K562 (cell line): ENCODE results near the gene CAPZA1. TPM values are rescaled to one million over a fixed set of nuclear protein-coding genes. Genes with fewer than 3 reads are reported as not detected.

Source experiments
- ATAC-seq: fragments of 200-7000 bp; cut with Tn5 transposase; 3 replicates; pipeline ENCODE4 v1.9.1; 2020; ENCODE audit warnings: moderate library complexity
- BruUV-seq: library from RNA; stranded (reverse); fragments of 400-500 nt; replicated peaks from 2 replicates; lab custom pipeline; 2021; lab: Mats Ljungman, UMichigan
- CTCF ChIA-PET: fragments of 300-600 bp; formaldehyde crosslinking; extraction: SDS; loops from one replicate; lab custom pipeline; 2021; ENCODE audit warnings: low intra/inter-chr PET ratio; lab: Yijun Ruan, JAX
- POLR2A ChIA-PET: fragments of 300-600, 350-650 bp; sonication (Branson Sonifier 250); formaldehyde crosslinking; extraction: SDS; loops from one replicate; lab custom pipeline; 2021; ENCODE audit warnings: antibody characterized with exemption, inconsistent platforms; lab: Yijun Ruan, JAX
- DNase-seq, 4 experiments: peaks; one replicate each; pipeline versions ENCODE4 v3.0.0 to v3.0.0-alpha.2; 2011 to 2018; ENCODE audit warnings: low spot score in 3 of 4, mixed read lengths in 3 of 4; ENCODE audit errors: extremely low read depth in 1 of 4
- FAIRE-seq: peaks from 2 replicates; lab custom pipeline; 2011; peaks lifted over from hg19 to GRCh38; lab: Jason Lieb, UNC
- H2AFZ ChIP-seq: 2 replicates; pipeline ENCODE4 v1.6.0; 2011; ENCODE audit warnings: low read depth, low read length, control low read depth, inconsistent platforms
- H3K27ac ChIP-seq: fragments of 200-600 bp; 3 replicates; pipeline ENCODE4 v1.8.0; 2011; ENCODE audit warnings: low read depth, mild to moderate bottlenecking, control low read depth, inconsistent platforms, low read length, moderate library complexity, mixed read lengths; ENCODE audit errors: extremely low read depth
- H3K27me3 ChIP-seq, 2 experiments: fragments of 300-600 bp in 1 of 2; 2 replicates in 1 of 2; 3 replicates in 1 of 2; pipeline versions ENCODE4 v1.6.0 to v1.8.0; 2011; ENCODE audit warnings: inconsistent platforms in 2 of 2, low read length in 2 of 2, mild to moderate bottlenecking in 1 of 2, mixed read lengths in 1 of 2, moderate library complexity in 1 of 2; ENCODE audit not compliant: control insufficient read depth in 2 of 2, insufficient read depth in 2 of 2
- H3K36me3 ChIP-seq: fragments of 300-600 bp; 3 replicates; pipeline ENCODE4 v1.8.0; 2011; ENCODE audit warnings: mild to moderate bottlenecking, low read length, inconsistent platforms; ENCODE audit not compliant: control insufficient read depth, insufficient read depth
- H3K4me1 ChIP-seq, 2 experiments: fragments of 200-600 bp in 1 of 2; replicated peaks in 1 of 2; 2 replicates in 1 of 2; 3 replicates in 1 of 2; pipeline versions ENCODE4 v1.5.1 to v1.8.0; 2011; ENCODE audit warnings: inconsistent platforms in 2 of 2, low read length in 2 of 2, mild to moderate bottlenecking in 1 of 2, mixed read lengths in 1 of 2, moderate library complexity in 1 of 2; ENCODE audit not compliant: control insufficient read depth in 2 of 2, insufficient read depth in 2 of 2
- H3K4me2 ChIP-seq: 2 replicates; pipeline ENCODE4 v1.6.1; 2011; ENCODE audit warnings: low read length, control low read depth, inconsistent platforms, mixed read lengths; ENCODE audit not compliant: insufficient read depth
- H3K4me3 ChIP-seq: fragments of 200-600 bp; sonication (generic), shearing (Covaris generic); 2 replicates; pipeline ENCODE4 v1.5.1; 2016; ENCODE audit warnings: control low read depth, inconsistent platforms
- H3K79me2 ChIP-seq: fragments of 200-600 bp; 3 replicates; pipeline ENCODE4 v1.8.0; 2011; ENCODE audit warnings: low read length, inconsistent platforms; ENCODE audit not compliant: control insufficient read depth, insufficient read depth
- H3K9ac ChIP-seq, 2 experiments: 2 replicates each; pipeline versions ENCODE4 v1.6.0 to v1.6.1; 2011; ENCODE audit warnings: low read depth in 2 of 2, low read length in 2 of 2, control low read depth in 1 of 2, inconsistent platforms in 1 of 2, mild to moderate bottlenecking in 1 of 2, mixed read lengths in 1 of 2; ENCODE audit not compliant: insufficient read depth in 1 of 2
- H3K9me1 ChIP-seq: one replicate; pipeline ENCODE4 v1.6.0; 2011; ENCODE audit warnings: inconsistent platforms, mild to moderate bottlenecking, low read length, moderate library complexity; ENCODE audit not compliant: control insufficient read depth, insufficient read depth
- H3K9me3 ChIP-seq: replicated peaks from 2 replicates; pipeline ENCODE4 v1.5.1; 2011; ENCODE audit warnings: low read depth, low read length, inconsistent platforms; ENCODE audit not compliant: control insufficient read depth, insufficient read depth
- H4K20me1 ChIP-seq: replicated peaks from 2 replicates; pipeline ENCODE4 v1.6.1; 2011; ENCODE audit warnings: low read length, inconsistent platforms, mixed read lengths; ENCODE audit not compliant: control insufficient read depth, insufficient read depth
- BRD4 ChIP-seq: fragments of 200-600 bp; sonication (generic); IDR thresholded peaks from 2 replicates; pipeline ENCODE4 v1.6.1; 2017; ENCODE audit warnings: inconsistent platforms
- HIVEP1 ChIP-seq: fragments of 250-450 bp; sonication (Bioruptor Pico); IDR thresholded peaks from 2 replicates; pipeline ENCODE4 v1.4.0; 2020; ENCODE audit warnings: mild to moderate bottlenecking
- ILK ChIP-seq: fragments of 450-650 bp; IDR thresholded peaks from 2 replicates; pipeline ENCODE4 v1.6.1; 2016; ENCODE audit warnings: missing genetic modification characterization, low read depth, mild to moderate bottlenecking, missing compliant biosample characterization, moderate library complexity, borderline replicate concordance
- PATZ1 ChIP-seq: fragments of 250-450 bp; sonication (Bioruptor Pico); IDR thresholded peaks from 2 replicates; pipeline ENCODE4 v1.5.0; 2020; ENCODE audit warnings: mild to moderate bottlenecking, borderline replicate concordance
- SP2 ChIP-seq: IDR thresholded peaks from 2 replicates; pipeline ENCODE4 v1.6.1; 2011; ENCODE audit warnings: mild to moderate bottlenecking, low read depth, low read length, moderate library complexity; ENCODE audit not compliant: poor library complexity, severe bottlenecking; ENCODE audit errors: extremely low read depth
- XRCC4 ChIP-seq: IDR thresholded peaks from one replicate; pipeline ENCODE4 v1.6.1; 2011; ENCODE audit not compliant: insufficient read depth, insufficient read length; ENCODE audit errors: extremely low read depth
- ZC3H8 ChIP-seq: fragments of 450-650 bp; IDR thresholded peaks from 2 replicates; pipeline ENCODE4 v1.6.1; 2017
- WGBS: fragments of 100-300 bp; shearing (Covaris generic); methylation state at CpG from one replicate; pipeline ENCODE4 v1.1.6; 2016; ENCODE audit warnings: low coverage, mixed read lengths; ENCODE audit not compliant: insufficient coverage; ENCODE audit errors: missing lambda C conversion rate; 5-methylcytosine and 5-hydroxymethylcytosine counted together
- in situ Hi-C: fragments of 300-500 bp; cut with MboI; formaldehyde crosslinking; loops from 4 replicates; pipeline ENCODE4 v1.15.0; 2018; ENCODE audit warnings: inconsistent platforms, mixed read lengths
- intact Hi-C: fragments of 100-400 bp; cut with micrococcal nuclease; formaldehyde crosslinking; loops from 2 replicates; pipeline ENCODE4 v1.14.2; 2022
- polyA plus RNA-seq, 8 experiments: library from polyadenylated mRNA; depleted of rRNA in 4 of 8; stranded (reverse) in 5 of 8; unstranded in 3 of 8; fragments of >200 nt; fragmentation: Nextera tagmentation in 2 of 8; fragmentation: Illumina TruSeq in 1 of 8; extraction: Ambion mirVana in 2 of 8; extraction: Trizol in 1 of 8; gene quantifications; 2 replicates each; pipeline versions ENCODE4 v1.2.1 to v1.2.3, GENCODE V29; 2011 to 2014; ENCODE audit warnings: inconsistent platforms in 1 of 8, missing spikeins in 1 of 8
- total RNA-seq, 7 experiments: library from RNA; depleted of rRNA in 6 of 7; stranded (reverse); fragments of >200 nt in 6 of 7; fragmentation: Illumina TruSeq in 2 of 7; extraction: Trizol in 2 of 7; gene quantifications; 2 replicates each; pipeline versions ENCODE4 v1.2.1 to v1.2.3, GENCODE V29; 2011 to 2021; ENCODE audit warnings: low replicate concordance in 1 of 7
- TF ChIP-seq, protein P1 (sequence below): sonication (generic); IDR thresholded peaks from 2 replicates; pipeline ENCODE4 v1.6.1; 2016

The CAPZA1 gene
- total and polyA plus RNA-seq, 9 of the 15 experiments (the other 6 are each of a cell fraction or from before 2014, with no cell fraction given), result 237 to 1,020 (median 306) TPM

DNA sequence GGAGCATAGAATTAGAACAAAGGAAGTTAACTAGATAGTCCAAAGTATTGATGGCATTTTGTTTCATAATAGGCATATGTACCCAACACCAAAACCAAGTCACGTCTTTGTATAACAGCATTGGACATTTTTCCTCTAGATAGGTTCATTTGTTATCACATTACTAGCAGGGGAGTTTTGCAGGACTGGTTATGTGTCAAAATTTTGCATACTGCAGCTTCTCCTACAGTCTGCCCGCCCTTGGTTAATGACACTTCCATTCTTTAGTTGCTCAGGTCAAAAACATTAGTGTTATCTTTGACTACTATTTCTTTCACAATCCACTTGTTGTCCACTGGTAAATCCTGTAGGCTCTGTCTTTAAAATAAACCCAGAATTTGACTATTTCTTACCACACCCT lies 8.9 kb downstream of the CAPZA1 start:
- Histone ChIP-seq H4K20me1 (peaks cover 56% of the 10 kb centered on the region), H3K4me1 (peaks cover 15 to 34% of the 10 kb centered on the region in 2 experiments)
- POLR2A ChIA-PET, result interaction anchor here (0.8 to 3.5 kb wide), 3 partner anchors 10 to 77 kb away, joined by 3 to 14 read pairs (median 3); no protein-coding TSS in a partner anchor
- TF ChIP-seq, protein P1, sequence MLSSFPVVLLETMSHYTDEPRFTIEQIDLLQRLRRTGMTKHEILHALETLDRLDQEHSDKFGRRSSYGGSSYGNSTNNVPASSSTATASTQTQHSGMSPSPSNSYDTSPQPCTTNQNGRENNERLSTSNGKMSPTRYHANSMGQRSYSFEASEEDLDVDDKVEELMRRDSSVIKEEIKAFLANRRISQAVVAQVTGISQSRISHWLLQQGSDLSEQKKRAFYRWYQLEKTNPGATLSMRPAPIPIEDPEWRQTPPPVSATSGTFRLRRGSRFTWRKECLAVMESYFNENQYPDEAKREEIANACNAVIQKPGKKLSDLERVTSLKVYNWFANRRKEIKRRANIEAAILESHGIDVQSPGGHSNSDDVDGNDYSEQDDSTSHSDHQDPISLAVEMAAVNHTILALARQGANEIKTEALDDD, result peak; percentile 79
- TF ChIP-seq PATZ1 (CRISPR knock-in tag), result no peak
- no peak for TF ChIP-seq BRD4
- TF ChIP-seq ZC3H8, result no peak
- TF ChIP-seq SP2, result no peak
- TF ChIP-seq HIVEP1 (CRISPR knock-in tag), result no peak
- no peak for TF ChIP-seq XRCC4
- no peak for TF ChIP-seq ILK (tag)
- TF ChIP-seq, all 486 proteins: peak for 1
- 68% methylated on average over 2 of the region's 2 CpGs for WGBS
- no peak for FAIRE-seq
- DNase-seq, result no peak
- CTCF ChIA-PET, result no interaction called here
- H3K27me3 ChIP-seq, result no peaks in the 10 kb centered on the region
- H3K36me3 ChIP-seq, result peaks cover 74% of the 10 kb centered on the region
- peaks cover 9% of the 10 kb centered on the region for H3K9me1 ChIP-seq
- ATAC-seq, result no peak
- BruUV-seq, result no TSS peak
- H3K4me2 ChIP-seq, result no peak overlapping the region
- no peak overlapping the region for H3K27ac ChIP-seq
- H3K9ac ChIP-seq, result no peak overlapping the region
- in situ Hi-C loops (loop anchor here (10.0 kb wide), 1 partner anchor 176 kb away; no protein-coding TSS in a partner anchor), intact Hi-C loops (loop anchor here (10.0 kb wide), 1 partner anchor 176 kb away; no protein-coding TSS in a partner anchor)
- no peaks in the 10 kb centered on the region for H3K9me3 ChIP-seq
- no peak overlapping the region for H2AFZ ChIP-seq
- H3K79me2 ChIP-seq, result peaks cover 98% of the 10 kb centered on the region
- H3K4me3 ChIP-seq, result no peak overlapping the region
